DND-41 (cell line): ENCODE results near the gene ATP10A.
"Not testable (repeated sequence)": the region's sequence is repeated elsewhere in the genome, so short reads cannot be mapped to it uniquely, and the experiment has no call there.

Experiments
- ATAC-seq: fragments of 200-7000 bp; cut with Tn5 transposase; 3 replicates; pipeline ENCODE4 v1.9.1; 2021; ENCODE audit warnings: low read depth; ENCODE audit not compliant: insufficient read depth
- DNase-seq: peaks from one replicate; pipeline ENCODE4 v3.0.0-alpha.2; 2020
- H2AFZ ChIP-seq: 2 replicates; pipeline ENCODE4 v1.6.0; 2012; ENCODE audit warnings: low read depth, low read length
- H3K27ac ChIP-seq: 2 replicates; pipeline ENCODE4 v1.5.1; 2012; ENCODE audit warnings: low read length, inconsistent platforms
- H3K27me3 ChIP-seq: fragments of 200-600 bp; sonication (generic); 2 replicates; pipeline ENCODE4 v1.6.0; 2012; ENCODE audit warnings: low read length, mild to moderate bottlenecking, inconsistent platforms; ENCODE audit not compliant: insufficient read depth, poor library complexity
- H3K36me3 ChIP-seq: 2 replicates; pipeline ENCODE4 v1.5.1; 2012; ENCODE audit warnings: low read length, inconsistent platforms; ENCODE audit not compliant: insufficient read depth
- H3K4me1 ChIP-seq: 2 replicates; pipeline ENCODE4 v1.5.1; 2012; ENCODE audit warnings: mild to moderate bottlenecking, low read length; ENCODE audit not compliant: insufficient read depth
- H3K4me2 ChIP-seq: 2 replicates; pipeline ENCODE4 v1.6.0; 2012; ENCODE audit warnings: mild to moderate bottlenecking, moderate library complexity, low read length, inconsistent platforms; ENCODE audit not compliant: insufficient read depth
- H3K4me3 ChIP-seq, 2 experiments: fragments of 200-600 bp in 1 of 2; shearing (Covaris generic) in 1 of 2; 2 replicates each; pipeline ENCODE4 v1.5.1; 2012 to 2016; ENCODE audit warnings: inconsistent platforms in 2 of 2, low read length in 2 of 2, mild to moderate bottlenecking in 2 of 2, low read depth in 1 of 2, moderate library complexity in 1 of 2
- H3K79me2 ChIP-seq: 2 replicates; pipeline ENCODE4 v1.6.0; 2012; ENCODE audit warnings: low read length, inconsistent platforms; ENCODE audit not compliant: insufficient read depth
- H3K9ac ChIP-seq: 2 replicates; pipeline ENCODE4 v1.6.0; 2012; ENCODE audit warnings: low read depth, mild to moderate bottlenecking, inconsistent platforms, low read length, moderate library complexity
- H3K9me3 ChIP-seq: 2 replicates; pipeline ENCODE4 v1.5.1; 2012; ENCODE audit warnings: low read length, moderate library complexity, mild to moderate bottlenecking, inconsistent platforms; ENCODE audit not compliant: insufficient read depth, severe bottlenecking
- H4K20me1 ChIP-seq: 2 replicates; pipeline ENCODE4 v1.6.0; 2012; ENCODE audit warnings: low read length; ENCODE audit not compliant: insufficient read depth
- CTCF ChIP-seq: IDR thresholded peaks from 2 replicates; pipeline ENCODE4 v1.5.1; 2012; ENCODE audit warnings: borderline replicate concordance, low read length, moderate library complexity, mild to moderate bottlenecking; ENCODE audit not compliant: poor library complexity, severe bottlenecking; ENCODE audit errors: extremely low read depth
- EZH2 ChIP-seq: IDR thresholded peaks from 3 replicates; pipeline ENCODE4 v1.6.1; 2012; ENCODE audit warnings: borderline replicate concordance, low read depth, mild to moderate bottlenecking, moderate library complexity, low read length, inconsistent platforms; ENCODE audit not compliant: severe bottlenecking

ATP10A gene

GRCh38 chr15:25641762-25642161 is 221.4 kb downstream of the ATP10A start:
- DNase-seq (no peak), ATAC-seq (no peak)
- no peak for TF ChIP-seq EZH2
- no peak for TF ChIP-seq CTCF
- Histone ChIP-seq H3K9ac (no peak overlapping the region), H3K27ac (no peak overlapping the region), H3K9me3 (no peaks in the 10 kb centered on the region), H3K36me3 (no peaks in the 10 kb centered on the region), H3K4me1 (no peaks in the 10 kb centered on the region), H3K79me2 (no peaks in the 10 kb centered on the region), H3K4me3 (no peak overlapping the region), H2AFZ (no peak overlapping the region), H3K27me3 (no peaks in the 10 kb centered on the region), H4K20me1 (no peaks in the 10 kb centered on the region), H3K4me2 (no peak overlapping the region)

GRCh38 chr15:25641361-25641760 is 221.8 kb downstream of the ATP10A start:
- no peaks in the 10 kb centered on the region for H3K9me3 ChIP-seq
- TF ChIP-seq EZH2 (no peak), CTCF (no peak)
- H3K27ac ChIP-seq, result no peak overlapping the region
- H3K4me2 ChIP-seq, result no peak overlapping the region
- H4K20me1 ChIP-seq, result no peaks in the 10 kb centered on the region
- H3K36me3 ChIP-seq, result no peaks in the 10 kb centered on the region
- ATAC-seq, result no peak
- H2AFZ ChIP-seq, result no peak overlapping the region
- DNase-seq, result no peak
- no peak overlapping the region for H3K4me3 ChIP-seq
- H3K27me3 ChIP-seq, result no peaks in the 10 kb centered on the region
- no peak overlapping the region for H3K9ac ChIP-seq
- H3K4me1 ChIP-seq, result no peaks in the 10 kb centered on the region
- H3K79me2 ChIP-seq, result no peaks in the 10 kb centered on the region

DNA sequence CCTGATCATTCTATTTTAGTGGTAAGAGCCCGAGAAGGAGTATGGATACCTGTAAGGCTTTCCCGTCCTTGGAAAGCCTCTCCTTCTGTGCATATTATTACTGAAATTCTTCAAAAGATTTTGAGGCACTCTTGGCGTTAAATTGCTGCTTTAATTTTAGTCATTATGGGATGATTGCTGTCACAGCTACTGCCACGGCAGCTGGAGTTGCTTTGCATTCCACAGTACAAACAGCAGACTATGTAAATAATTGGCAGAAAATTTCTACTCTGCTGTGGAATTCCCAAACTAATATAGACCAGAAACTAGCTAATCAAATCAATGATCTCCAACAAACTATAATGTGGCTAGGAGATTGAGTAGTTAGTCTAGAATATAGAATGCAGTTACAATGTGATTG is 222.2 kb downstream of the ATP10A start:
- H3K4me2 ChIP-seq, H3K36me3 ChIP-seq, H3K9ac ChIP-seq, H4K20me1 ChIP-seq, H3K9me3 ChIP-seq, H2AFZ ChIP-seq, H3K27ac ChIP-seq, DNase-seq, ATAC-seq, H3K4me1 ChIP-seq, H3K4me3 ChIP-seq, H3K79me2 ChIP-seq, H3K27me3 ChIP-seq: not testable (repeated sequence)

- DNase-seq, result no peak
Measured at GRCh38 chr15:25640381-25640780, 222.7 kb downstream of the ATP10A start.

GRCh38 chr15:25636486-25636885 is 226.6 kb downstream of the ATP10A start:
- not testable (repeated sequence) for DNase-seq, ATAC-seq, H3K9ac ChIP-seq, H3K9me3 ChIP-seq, H3K4me1 ChIP-seq, H2AFZ ChIP-seq, H3K27ac ChIP-seq, H3K36me3 ChIP-seq, H3K4me2 ChIP-seq, H3K4me3 ChIP-seq, H3K79me2 ChIP-seq, H3K27me3 ChIP-seq, H4K20me1 ChIP-seq

More at GRCh38 chr15:25640381-25640780, 222.7 kb downstream of the ATP10A start:
- H3K36me3 ChIP-seq, result no peaks in the 10 kb centered on the region
- no peak overlapping the region for H3K4me3 ChIP-seq
- H3K9me3 ChIP-seq, result no peaks in the 10 kb centered on the region
- no peak overlapping the region for H3K4me2 ChIP-seq
- H2AFZ ChIP-seq, result no peak overlapping the region
- no peaks in the 10 kb centered on the region for H3K79me2 ChIP-seq
- no peak overlapping the region for H3K27ac ChIP-seq
- TF ChIP-seq CTCF (no peak), EZH2 (no peak)
- no peak for ATAC-seq
- H3K9ac ChIP-seq, result no peak overlapping the region
- H3K27me3 ChIP-seq, result no peaks in the 10 kb centered on the region
- no peaks in the 10 kb centered on the region for H4K20me1 ChIP-seq
- H3K4me1 ChIP-seq, result no peaks in the 10 kb centered on the region
